GM12878 (cell line): ENCODE measurements around the gene ZNF600. TPM values are rescaled to one million over a fixed set of nuclear protein-coding genes. Genes with fewer than 3 reads are reported as not detected.

ENCODE experiments used
- ATAC-seq: fragments of 200-7000 bp; cut with Tn5 transposase; 3 replicates; pipeline ENCODE4 v1.9.1; 2020; ENCODE audit warnings: mild to moderate bottlenecking, moderate library complexity
- BruUV-seq: library from RNA; stranded (reverse); fragments of 400-500 nt; replicated peaks from 2 replicates; lab custom pipeline; 2021; lab: Mats Ljungman, UMichigan
- CTCF ChIA-PET: fragments of 300-600 bp; sonication (Branson Sonifier 250); formaldehyde crosslinking; extraction: SDS; loops from one replicate; lab custom pipeline; 2021; ENCODE audit warnings: inconsistent platforms; lab: Yijun Ruan, JAX
- POLR2A ChIA-PET: fragments of 350-600 bp; formaldehyde crosslinking; extraction: SDS; loops from one replicate; lab custom pipeline; 2021; ENCODE audit warnings: inconsistent platforms; lab: Charles Lee
- RAD21 ChIA-PET: fragments of 300-600 bp; sonication (Branson Sonifier 250); formaldehyde crosslinking; loops from one replicate; lab custom pipeline; 2023; ENCODE audit warnings: antibody characterized with exemption; ENCODE audit not compliant: unreplicated experiment; lab: Charles Lee
- SMC1A ChIA-PET: fragments of 300-600 bp; sonication (Branson Sonifier 250); formaldehyde crosslinking; loops from one replicate; lab custom pipeline; 2023; ENCODE audit not compliant: unreplicated experiment, uncharacterized antibody; lab: Charles Lee
- DNase-seq: peaks from one replicate; pipeline ENCODE4 v3.0.0-alpha.2; 2011; ENCODE audit warnings: low read depth, low spot score
- FAIRE-seq: peaks from 3 replicates; lab custom pipeline; 2011; peaks lifted over from hg19 to GRCh38; lab: Jason Lieb, UNC
- H2AFZ ChIP-seq: 2 replicates; pipeline ENCODE4 v1.6.0; 2011; ENCODE audit warnings: low read depth, low read length, control low read depth; ENCODE audit not compliant: control insufficient read depth
- H3K27ac ChIP-seq: 2 replicates; pipeline ENCODE4 v1.5.1; 2011; ENCODE audit warnings: control low read depth; ENCODE audit not compliant: control insufficient read depth, insufficient read depth
- H3K27me3 ChIP-seq, 2 experiments: replicated peaks in 1 of 2; 2 replicates each; pipeline versions ENCODE4 v1.6.0 to v1.6.1; 2011; ENCODE audit warnings: low read length in 1 of 2; ENCODE audit not compliant: control insufficient read depth in 2 of 2, insufficient read depth in 2 of 2
- H3K36me3 ChIP-seq, 2 experiments: 2 replicates each; pipeline ENCODE4 v1.5.1; 2011; ENCODE audit warnings: low read length in 1 of 2; ENCODE audit not compliant: control insufficient read depth in 2 of 2, insufficient read depth in 2 of 2
- H3K4me1 ChIP-seq: 2 replicates; pipeline ENCODE4 v1.6.1; 2011; ENCODE audit warnings: mild to moderate bottlenecking, low read length, moderate library complexity, mixed read lengths; ENCODE audit not compliant: control insufficient read depth, insufficient read depth
- H3K4me2 ChIP-seq: 2 replicates; pipeline ENCODE4 v1.6.0; 2011; ENCODE audit warnings: control low read depth; ENCODE audit not compliant: control insufficient read depth, insufficient read depth
- H3K4me3 ChIP-seq: fragments of 200-600 bp; sonication (generic); 2 replicates; pipeline ENCODE4 v1.5.1; 2016
- H3K79me2 ChIP-seq: 2 replicates; pipeline ENCODE4 v1.6.0; 2011; ENCODE audit warnings: low read length; ENCODE audit not compliant: control insufficient read depth, insufficient read depth
- H3K9ac ChIP-seq: 2 replicates; pipeline ENCODE4 v1.8.0; 2011; ENCODE audit warnings: low read length, control low read depth, mixed read lengths; ENCODE audit not compliant: control insufficient read depth, insufficient read depth
- H3K9me3 ChIP-seq: replicated peaks from 3 replicates; pipeline ENCODE4 v1.5.1; 2011; ENCODE audit warnings: mild to moderate bottlenecking, low read length; ENCODE audit not compliant: control insufficient read depth, insufficient read depth
- H4K20me1 ChIP-seq: 2 replicates; pipeline ENCODE4 v1.6.0; 2011; ENCODE audit not compliant: control insufficient read depth, insufficient read depth
- CHD4 ChIP-seq: fragments of 200-600 bp; sonication (generic); IDR thresholded peaks from 2 replicates; pipeline ENCODE4 v1.6.1; 2016; ENCODE audit warnings: mild to moderate bottlenecking
- DPF2 ChIP-seq: fragments of 450-650 bp; IDR thresholded peaks from 2 replicates; pipeline ENCODE4 v1.6.1; 2017; ENCODE audit warnings: mild to moderate bottlenecking
- FOXM1 ChIP-seq: IDR thresholded peaks from 2 replicates; pipeline ENCODE4 v1.6.1; 2012; ENCODE audit warnings: low read depth, mild to moderate bottlenecking, inconsistent platforms, low read length, moderate library complexity
- RCOR1 ChIP-seq: conservative IDR thresholded peaks from 2 replicates; pipeline ENCODE4 v1.6.1; 2012; ENCODE audit warnings: low read depth, low read length, improper control_type of control experiment
- SMAD1 ChIP-seq: fragments of 450-650 bp; IDR thresholded peaks from 2 replicates; pipeline ENCODE4 v1.6.1; 2018; ENCODE audit warnings: mild to moderate bottlenecking, low read depth; ENCODE audit not compliant: partially characterized antibody
- SUZ12 ChIP-seq: fragments of 200-600 bp; sonication (generic); IDR thresholded peaks from one replicate; pipeline ENCODE4 v1.6.1; 2018; ENCODE audit warnings: antibody characterized with exemption, mild to moderate bottlenecking; ENCODE audit not compliant: unreplicated experiment
- TBL1XR1 ChIP-seq: IDR thresholded peaks from 2 replicates; pipeline ENCODE4 v1.6.1; 2012; ENCODE audit warnings: low read depth, low read length, improper control_type of control experiment
- TCF12 ChIP-seq: IDR thresholded peaks from 2 replicates; pipeline ENCODE4 v1.6.1; 2011; ENCODE audit warnings: low read depth, mild to moderate bottlenecking, low read length
- ZNF24 ChIP-seq: fragments of 450-650 bp; IDR thresholded peaks from 2 replicates; pipeline ENCODE4 v1.6.1; 2017; ENCODE audit warnings: antibody characterized with exemption, mild to moderate bottlenecking
- WGBS: methylation state at CpG from one replicate; pipeline ENCODE4 v1.1.6; 2016; ENCODE audit warnings: low lambda C conversion rate; ENCODE audit not compliant: insufficient replicate concordance, insufficient coverage; ENCODE audit errors: missing lambda C conversion rate; 5-methylcytosine and 5-hydroxymethylcytosine counted together
- in situ Hi-C: fragments of 300-500 bp; cut with MboI; formaldehyde crosslinking; loops from 9 replicates; pipeline ENCODE4 v1.14.3; 2018; ENCODE audit warnings: mixed read lengths
- intact Hi-C: fragments of 100-400 bp; cut with micrococcal nuclease; formaldehyde crosslinking; loops from one replicate; pipeline ENCODE4 v1.14.2; 2022; ENCODE audit not compliant: unreplicated experiment
- polyA plus RNA-seq, 11 experiments: library from polyadenylated mRNA; depleted of rRNA in 4 of 11; unstranded in 6 of 11; stranded (reverse) in 5 of 11; fragments of >200 nt; fragmentation: Nextera tagmentation in 4 of 11; fragmentation: Illumina TruSeq in 1 of 11; extraction: Ambion mirVana in 4 of 11; extraction: Trizol in 1 of 11; gene quantifications; 1 replicate in 1 of 11; 2 replicates in 10 of 11; pipeline versions ENCODE4 v1.2.1 to v1.2.3, GENCODE V29; 2011 to 2016; ENCODE audit warnings: inconsistent platforms in 2 of 11, missing spikeins in 2 of 11, low read depth in 1 of 11
- total RNA-seq, 4 experiments: library from RNA; depleted of rRNA in 3 of 4; stranded (reverse); fragments of >200 nt in 3 of 4; fragmentation: Illumina TruSeq in 1 of 4; extraction: Trizol in 1 of 4; gene quantifications; 2 replicates each; pipeline versions ENCODE4 v1.2.1 to v1.2.3, GENCODE V29; 2013 to 2021
- TF ChIP-seq, protein P1 (sequence below): fragments of 450-650 bp; IDR thresholded peaks from 2 replicates; pipeline ENCODE4 v1.6.1; 2017; ENCODE audit warnings: antibody characterized with exemption, mild to moderate bottlenecking, moderate library complexity

The ZNF600 gene
- total and polyA plus RNA-seq, 10 of the 15 experiments (the other 5 are each of a cell fraction or from before 2014, with no cell fraction given), result 9.5 to 25.6 (median 11.9) TPM

- TSS peak; percentile 72 for BruUV-seq
- RAD21 ChIA-PET, result no interaction called here
- in situ Hi-C loops, result no loop called here
- H3K27ac ChIP-seq, result peak overlapping the region; percentile 74
- CTCF ChIA-PET, result no interaction called here
- H3K4me2 ChIP-seq, result peak overlapping the region; percentile 96
- WGBS, result under 1% methylated on average over 23 of the region's 23 CpGs
- no peak for TF ChIP-seq TCF12
- no peak for TF ChIP-seq SUZ12
- no peak for TF ChIP-seq SMAD1
- no peak for TF ChIP-seq CHD4
- TF ChIP-seq FOXM1, result no peak
- no peak for TF ChIP-seq TBL1XR1
- TF ChIP-seq DPF2, result no peak
- TF ChIP-seq RCOR1, result no peak
- no peak for TF ChIP-seq ZNF24
- TF ChIP-seq, protein P1, sequence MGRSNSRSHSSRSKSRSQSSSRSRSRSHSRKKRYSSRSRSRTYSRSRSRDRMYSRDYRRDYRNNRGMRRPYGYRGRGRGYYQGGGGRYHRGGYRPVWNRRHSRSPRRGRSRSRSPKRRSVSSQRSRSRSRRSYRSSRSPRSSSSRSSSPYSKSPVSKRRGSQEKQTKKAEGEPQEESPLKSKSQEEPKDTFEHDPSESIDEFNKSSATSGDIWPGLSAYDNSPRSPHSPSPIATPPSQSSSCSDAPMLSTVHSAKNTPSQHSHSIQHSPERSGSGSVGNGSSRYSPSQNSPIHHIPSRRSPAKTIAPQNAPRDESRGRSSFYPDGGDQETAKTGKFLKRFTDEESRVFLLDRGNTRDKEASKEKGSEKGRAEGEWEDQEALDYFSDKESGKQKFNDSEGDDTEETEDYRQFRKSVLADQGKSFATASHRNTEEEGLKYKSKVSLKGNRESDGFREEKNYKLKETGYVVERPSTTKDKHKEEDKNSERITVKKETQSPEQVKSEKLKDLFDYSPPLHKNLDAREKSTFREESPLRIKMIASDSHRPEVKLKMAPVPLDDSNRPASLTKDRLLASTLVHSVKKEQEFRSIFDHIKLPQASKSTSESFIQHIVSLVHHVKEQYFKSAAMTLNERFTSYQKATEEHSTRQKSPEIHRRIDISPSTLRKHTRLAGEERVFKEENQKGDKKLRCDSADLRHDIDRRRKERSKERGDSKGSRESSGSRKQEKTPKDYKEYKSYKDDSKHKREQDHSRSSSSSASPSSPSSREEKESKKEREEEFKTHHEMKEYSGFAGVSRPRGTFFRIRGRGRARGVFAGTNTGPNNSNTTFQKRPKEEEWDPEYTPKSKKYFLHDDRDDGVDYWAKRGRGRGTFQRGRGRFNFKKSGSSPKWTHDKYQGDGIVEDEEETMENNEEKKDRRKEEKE, result no peak
- TF ChIP-seq, all 136 proteins: peak for 0
- SMC1A ChIA-PET, result interaction anchor here (0.6 kb wide), 1 partner anchor 78 kb away, joined by 3 read pairs; no protein-coding TSS in a partner anchor
- no peaks in the 10 kb centered on the region for H3K27me3 ChIP-seq
- H3K9me3 ChIP-seq, result peaks cover 2% of the 10 kb centered on the region; the same call in 1 of the 3 replicates
- peak; percentile 63 for ATAC-seq
- H3K4me1 ChIP-seq, result no peaks in the 10 kb centered on the region
- H3K79me2 ChIP-seq, result peaks cover 12% of the 10 kb centered on the region
- H2AFZ ChIP-seq, result peak overlapping the region; percentile 91
- H3K36me3 ChIP-seq, result no peaks in the 10 kb centered on the region
- peak overlapping the region; percentile 93 for H3K9ac ChIP-seq
- H3K4me3 ChIP-seq, result peak overlapping the region; percentile 85
- no peak for FAIRE-seq
- no peaks in the 10 kb centered on the region for H4K20me1 ChIP-seq
- DNase-seq, result no peak
- POLR2A ChIA-PET, result no interaction called here
- intact Hi-C loops, result loop anchor here (5.0 kb wide), 1 partner anchor 94 kb away; no protein-coding TSS in a partner anchor
Measured at GRCh38 chr19:52786078-52786463, 520 bp downstream of the ZNF600 start.
